GM08714 (cell line): ENCODE results near the gene MRPL37.

Experiments
- H3K4me3 ChIP-seq: fragments of 200-500 bp; sonication (Bioruptor generic); 2 replicates; pipeline ENCODE4 v1.5.1; 2014; ENCODE audit warnings: mild to moderate bottlenecking, low read length, inconsistent platforms
- ZNF274 ChIP-seq: IDR thresholded peaks from 2 replicates; pipeline ENCODE4 v1.6.1; 2012; ENCODE audit warnings: mild to moderate bottlenecking, low read depth, low read length

MRPL37 gene

GRCh38 chr1:54167422-54168139 lies 32.4 kb upstream of the MRPL37 start:
- H3K4me3 ChIP-seq, result no peak overlapping the region
- TF ChIP-seq ZNF274, result no peak

GRCh38 chr1:54168206-54168965 lies 31.6 kb upstream of the MRPL37 start:
- no peak for TF ChIP-seq ZNF274
- H3K4me3 ChIP-seq, result no peak overlapping the region

DNA sequence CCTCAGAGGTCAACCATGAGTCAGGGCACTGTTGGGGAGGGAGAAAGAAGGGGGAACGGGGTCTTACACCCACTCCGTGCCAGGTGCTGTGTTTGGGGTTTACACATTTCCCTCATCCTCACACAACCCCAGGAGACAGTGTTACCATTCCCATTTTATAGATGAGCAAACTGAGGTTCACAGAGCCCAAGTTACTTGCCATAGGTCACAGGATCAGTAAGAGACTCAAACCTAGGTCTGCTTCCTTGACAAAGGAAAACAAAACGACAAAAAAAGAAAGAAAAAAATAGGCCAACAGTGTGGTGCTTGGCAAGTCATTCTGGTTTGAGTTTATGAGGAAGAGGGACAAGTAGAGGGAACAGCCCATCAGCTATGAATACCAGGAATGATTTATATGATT lies 30.9 kb upstream of the MRPL37 start:
- H3K4me3 ChIP-seq, result no peak overlapping the region
- TF ChIP-seq ZNF274, result no peak

DNA sequence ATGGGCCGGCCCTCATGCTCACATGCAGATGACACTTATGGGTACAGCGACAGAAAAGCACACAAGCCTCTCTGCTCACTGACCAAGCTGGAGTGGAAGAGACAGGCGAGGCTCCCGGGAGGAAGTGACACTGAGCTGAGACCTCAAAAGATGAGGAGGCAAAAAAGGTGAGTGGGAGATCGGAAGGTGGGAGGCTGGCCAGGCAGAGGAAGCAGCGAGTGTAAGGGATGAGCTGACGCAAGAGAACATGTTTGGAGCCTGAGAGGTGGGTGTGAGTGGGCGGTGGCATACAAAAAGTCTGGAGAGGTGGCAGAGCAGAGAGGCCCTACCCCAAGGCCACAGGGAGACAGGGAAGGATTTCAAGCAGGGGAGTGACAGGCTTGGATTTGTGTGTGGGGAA lies 29.0 kb upstream of the MRPL37 start:
- no peak overlapping the region for H3K4me3 ChIP-seq
- TF ChIP-seq ZNF274, result no peak

- H3K4me3 ChIP-seq, result no peak overlapping the region
- no peak for TF ChIP-seq ZNF274
These were observed 28.4 kb upstream of the MRPL37 start for GRCh38 chr1:54171606-54172005.

DNA sequence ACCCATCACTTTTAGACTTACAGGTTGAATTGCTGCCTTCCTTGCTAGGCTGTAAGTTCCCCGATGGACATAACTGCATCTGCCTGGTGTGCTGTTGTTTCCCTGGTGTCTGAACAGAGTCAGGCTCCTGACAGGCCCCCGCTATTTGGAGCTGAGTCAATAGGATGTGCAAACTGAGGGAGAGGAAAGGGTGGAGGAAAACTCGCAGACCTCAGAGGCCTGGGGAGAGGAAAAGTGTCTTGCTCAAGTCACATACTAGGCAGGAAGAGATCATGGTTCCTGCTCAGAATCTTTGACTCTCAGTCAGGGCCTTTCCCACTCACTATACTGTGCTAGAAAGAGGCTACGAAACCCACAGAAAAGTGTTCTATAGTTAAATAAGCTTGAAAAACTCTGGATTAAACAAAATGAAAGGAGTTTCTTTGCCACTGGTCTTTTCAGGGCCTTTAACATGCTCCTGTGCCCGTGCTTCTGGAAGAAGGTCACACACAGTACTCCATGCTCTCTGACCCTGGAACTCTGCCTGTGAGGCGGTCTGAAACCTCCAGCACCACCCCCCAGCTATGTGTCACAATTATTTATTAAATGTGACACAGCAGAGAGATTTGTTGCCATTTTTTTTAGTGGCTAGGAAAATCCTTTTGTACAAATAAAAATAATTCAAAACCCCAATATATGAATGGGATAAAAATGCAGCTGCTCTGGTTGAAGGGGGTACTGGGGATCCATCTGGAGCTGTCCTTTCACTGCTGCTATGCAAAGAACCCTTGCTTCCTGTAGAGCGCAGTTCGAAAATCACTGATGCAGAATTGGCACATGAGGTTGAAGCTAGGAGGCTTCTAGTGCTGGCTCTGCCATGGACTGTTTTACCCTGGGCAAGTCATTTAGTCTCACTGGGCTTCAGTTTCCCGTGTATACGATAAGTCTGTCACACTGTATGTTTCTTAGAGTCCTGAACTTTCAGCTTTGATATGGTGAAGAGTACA lies 27.1 kb upstream of the MRPL37 start:
- TF ChIP-seq ZNF274, result no peak
- no peak overlapping the region for H3K4me3 ChIP-seq

- no peak for TF ChIP-seq ZNF274
These were observed 26.3 kb upstream of the MRPL37 start for GRCh38 chr1:54173681-54174080.

DNA sequence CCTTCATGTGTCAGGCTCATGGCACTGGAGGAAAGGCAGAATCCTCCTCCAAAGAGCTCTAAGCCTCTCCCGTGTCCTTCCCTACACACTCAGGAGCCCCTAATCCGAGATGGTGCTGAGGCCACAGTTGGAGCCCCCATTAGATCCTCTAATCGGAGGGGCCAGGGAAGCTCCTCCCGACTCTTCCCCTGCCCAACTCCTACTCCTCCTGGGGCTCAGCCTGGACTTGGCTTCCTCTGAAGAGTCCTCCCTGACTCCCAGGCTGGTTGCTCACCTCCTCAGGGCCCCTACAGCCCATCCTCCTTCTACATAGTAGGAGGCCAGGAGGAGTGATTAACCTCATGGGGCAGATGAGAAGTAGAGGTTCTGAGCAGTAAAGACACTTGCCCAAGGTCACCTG lies 25.9 kb upstream of the MRPL37 start:
- TF ChIP-seq ZNF274, result no peak

More at GRCh38 chr1:54173681-54174080, 26.3 kb upstream of the MRPL37 start:
- H3K4me3 ChIP-seq, result no peak overlapping the region

GRCh38 chr1:54176621-54177327 lies 23.2 kb upstream of the MRPL37 start:
- no peak for TF ChIP-seq ZNF274
- H3K4me3 ChIP-seq, result no peak overlapping the region

More for the DNA sequence above, 25.9 kb upstream of the MRPL37 start:
- no peak overlapping the region for H3K4me3 ChIP-seq

DNA sequence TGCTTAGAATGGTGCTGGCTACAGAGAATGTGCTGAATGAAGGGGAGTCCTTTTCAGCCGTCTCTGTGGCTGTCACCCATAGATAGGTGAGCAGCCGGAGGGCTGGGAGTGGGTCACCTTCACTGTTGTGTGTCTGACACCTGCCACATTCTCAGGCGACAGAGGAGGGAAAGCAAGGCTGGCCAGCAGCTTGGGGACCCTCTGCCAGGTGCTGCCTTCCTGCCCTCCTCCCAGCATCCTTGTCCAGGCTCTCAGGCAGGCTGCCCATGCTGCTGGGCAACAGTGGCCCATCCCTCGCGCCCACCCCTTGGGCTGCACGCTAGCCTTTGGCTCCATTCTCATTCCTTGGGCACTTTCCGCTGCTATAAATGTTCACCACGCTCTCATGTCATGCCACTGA lies 22.2 kb upstream of the MRPL37 start:
- H3K4me3 ChIP-seq, result no peak overlapping the region
- TF ChIP-seq ZNF274, result no peak

GRCh38 chr1:54178296-54179070 lies 21.5 kb upstream of the MRPL37 start:
- H3K4me3 ChIP-seq, result no peak overlapping the region
- TF ChIP-seq ZNF274, result no peak

DNA sequence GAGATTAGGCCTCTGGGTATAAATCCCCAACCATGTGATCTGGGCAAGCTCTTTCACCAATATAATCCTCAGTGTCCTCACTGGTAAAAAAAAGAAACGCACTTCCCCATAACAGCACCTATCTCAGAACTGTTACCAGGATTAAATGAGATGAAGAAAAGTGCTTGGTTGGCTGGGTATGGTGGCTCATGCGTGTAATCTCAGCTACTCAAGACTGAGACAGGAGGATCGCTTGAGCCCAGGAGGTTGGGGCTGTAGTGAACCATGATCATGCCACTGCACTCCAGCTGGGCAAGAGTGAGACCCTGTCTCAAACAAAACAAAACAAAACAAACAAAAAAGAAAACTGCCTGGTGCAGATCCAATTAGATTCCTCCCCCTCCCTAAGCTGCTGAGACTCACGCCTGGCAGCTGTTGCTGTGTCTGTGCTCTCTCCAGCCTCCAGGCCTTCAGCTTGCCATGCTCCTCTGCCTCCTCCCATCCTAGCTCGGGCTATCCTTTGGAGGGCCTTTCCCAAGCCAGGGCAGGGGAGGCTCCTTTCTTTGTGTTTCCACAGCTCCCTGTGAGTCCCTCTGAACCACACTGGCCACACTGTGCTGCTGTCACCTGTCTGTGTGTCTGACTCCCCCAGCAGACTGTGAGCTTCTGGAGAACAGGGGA lies 19.1 kb upstream of the MRPL37 start:
- no peak for TF ChIP-seq ZNF274

More for the DNA sequence above, 19.1 kb upstream of the MRPL37 start:
- no peak overlapping the region for H3K4me3 ChIP-seq
